Adipose tissue (tissue), 3 donors: Measurements from ENCODE around the gene CUL7. TPM values are rescaled to one million over a fixed set of nuclear protein-coding genes. Genes with fewer than 3 reads are reported as not detected.

Experiments
- H3K27ac ChIP-seq: one replicate; pipeline ENCODE4 v1.5.1; 2013; ENCODE audit warnings: low read depth, low read length
- WGBS, 3 donors: extraction: QIAGEN DNeasy Blood & Tissue Kit; methylation state at CpG; one replicate each; pipeline ENCODE4 v1.1.7; 2013; 5-methylcytosine and 5-hydroxymethylcytosine counted together
- polyA plus RNA-seq, 3 donors: library from polyadenylated mRNA; stranded (reverse); fragments of 200-250 nt; gene quantifications; one replicate each; pipeline ENCODE4 v1.2.3, GENCODE V29; 2013
- donor health status: healthy with polysubstance abuse.
- donor health status: Bipolar disorder and iron deficiency.
- donor health status: healthy.

CUL7 gene
- polyA plus RNA-seq, 3 donors = 8.9 to 9.6 (median 9.3) TPM

DNA sequence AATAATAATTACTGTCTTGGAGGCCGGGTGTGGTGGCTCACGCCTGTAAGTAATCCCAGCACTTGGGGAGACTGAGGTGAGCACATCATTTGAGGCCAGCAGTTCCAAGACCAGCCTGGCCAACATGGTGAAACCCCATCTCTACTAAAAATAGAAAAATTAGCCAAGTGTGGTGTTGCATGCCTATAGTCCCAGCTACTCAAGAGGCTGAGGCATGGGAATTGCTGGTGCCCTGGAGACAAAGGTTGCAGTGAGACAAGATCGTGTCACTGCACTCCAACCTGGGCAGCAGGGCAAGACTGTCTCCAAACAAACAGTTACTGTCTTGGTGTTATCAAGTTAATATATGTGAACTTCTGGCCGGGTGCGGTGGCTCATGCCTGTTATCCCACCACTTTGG lies 27.3 kb downstream of the CUL7 start:
- H3K27ac ChIP-seq = no peak overlapping the region
- WGBS, 3 donors = 89 to 95% (median 91%) methylated on average over 5 of the region's 5 CpGs

DNA sequence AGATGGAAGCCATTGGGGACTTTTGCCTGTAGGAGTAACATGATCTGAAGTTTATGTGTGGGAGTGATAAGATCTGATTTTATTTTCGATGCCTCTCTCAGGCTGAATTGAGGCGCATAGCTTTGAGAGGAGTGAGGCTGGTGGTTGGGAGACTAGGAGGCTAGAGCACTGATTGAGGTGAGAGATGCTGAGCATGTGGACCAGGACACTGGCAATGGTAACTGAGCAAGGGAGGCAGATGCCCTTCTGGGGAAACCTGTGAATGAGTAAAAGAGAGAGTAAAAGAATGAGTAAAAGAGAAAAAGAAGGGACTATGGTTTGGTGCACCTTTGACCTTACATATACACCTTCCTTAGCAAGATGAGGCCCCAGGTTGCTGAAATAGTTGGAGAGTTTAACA lies 29.2 kb downstream of the CUL7 start:
- 79 to 87% (median 86%) methylated on average over 2 of the region's 2 CpGs for WGBS, 3 donors
- H3K27ac ChIP-seq = no peak overlapping the region

DNA sequence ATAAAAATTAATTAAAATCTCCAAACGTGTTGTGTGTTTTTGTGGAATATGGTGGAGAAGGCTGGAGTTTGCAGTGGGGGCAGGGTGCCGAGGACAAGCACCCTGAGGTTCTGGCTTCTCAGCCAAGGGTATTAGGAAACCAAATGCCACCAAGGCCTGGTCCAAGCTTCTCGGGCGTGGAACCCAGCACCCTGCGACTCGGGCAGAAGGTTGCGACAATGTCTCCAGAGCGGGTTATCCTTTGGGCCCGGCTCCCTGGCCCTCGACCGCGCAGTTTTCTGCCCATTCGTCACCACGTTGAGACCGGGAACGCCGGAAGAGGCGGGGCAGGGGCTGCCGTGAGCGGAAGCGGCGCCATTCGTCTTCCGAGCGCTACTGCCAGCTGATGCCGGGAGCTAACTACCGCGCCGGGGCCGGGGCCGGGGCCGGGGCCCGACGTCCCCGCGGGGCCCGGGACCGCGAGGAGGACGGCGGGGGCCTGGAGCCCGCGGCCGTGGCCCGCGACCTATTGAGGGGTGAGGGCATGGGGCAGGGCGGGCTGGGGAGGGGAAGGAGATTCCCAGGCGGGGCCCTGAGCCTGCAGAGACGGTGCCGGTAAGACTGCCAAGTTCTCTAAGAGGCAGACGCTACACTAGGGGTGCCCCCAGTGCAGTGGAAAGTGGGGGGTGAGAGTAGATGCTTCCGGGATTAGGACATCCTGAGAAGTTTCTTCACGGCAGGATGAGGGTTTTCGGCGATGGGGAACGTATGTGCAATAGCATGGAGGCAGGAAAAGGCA lies 32.2 kb downstream of the CUL7 start, which contains the start of gene RRP36:
RRP36 (plus strand) TSS at position 354 of the 778 bp plus-strand sequence; CDS start at position 386, 32 bp downstream.
- peak within 1 kb of the TSS; percentile 48 for H3K27ac ChIP-seq
- 1% methylated on average over 54 to 56 of the region's 56 CpGs for WGBS, 3 donors

DNA sequence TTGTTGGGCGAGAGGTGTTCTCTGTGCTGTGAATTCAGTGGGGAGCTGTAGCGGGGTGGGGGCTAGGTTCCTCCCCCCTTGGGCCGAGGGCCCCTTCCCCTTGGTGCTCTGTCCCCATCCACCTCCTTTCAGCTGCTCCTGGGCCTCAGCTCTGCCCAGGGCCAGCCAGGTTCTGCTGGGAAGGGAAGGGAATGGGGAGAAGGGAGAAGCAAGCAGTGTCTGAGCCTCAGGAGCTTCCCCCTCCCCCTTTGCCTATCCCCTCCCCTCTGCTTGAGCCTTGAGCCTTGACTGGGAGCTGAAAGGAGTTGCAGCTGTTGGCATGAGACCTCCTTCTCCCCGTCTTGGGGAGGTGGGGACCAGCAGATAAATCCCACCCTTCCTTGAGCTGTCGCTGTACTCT lies 32.8 kb downstream of the CUL7 start:
- 53 to 57% (median 56%) methylated on average over 5 of the region's 5 CpGs for WGBS, 3 donors
- H3K27ac ChIP-seq = no peak overlapping the region

DNA sequence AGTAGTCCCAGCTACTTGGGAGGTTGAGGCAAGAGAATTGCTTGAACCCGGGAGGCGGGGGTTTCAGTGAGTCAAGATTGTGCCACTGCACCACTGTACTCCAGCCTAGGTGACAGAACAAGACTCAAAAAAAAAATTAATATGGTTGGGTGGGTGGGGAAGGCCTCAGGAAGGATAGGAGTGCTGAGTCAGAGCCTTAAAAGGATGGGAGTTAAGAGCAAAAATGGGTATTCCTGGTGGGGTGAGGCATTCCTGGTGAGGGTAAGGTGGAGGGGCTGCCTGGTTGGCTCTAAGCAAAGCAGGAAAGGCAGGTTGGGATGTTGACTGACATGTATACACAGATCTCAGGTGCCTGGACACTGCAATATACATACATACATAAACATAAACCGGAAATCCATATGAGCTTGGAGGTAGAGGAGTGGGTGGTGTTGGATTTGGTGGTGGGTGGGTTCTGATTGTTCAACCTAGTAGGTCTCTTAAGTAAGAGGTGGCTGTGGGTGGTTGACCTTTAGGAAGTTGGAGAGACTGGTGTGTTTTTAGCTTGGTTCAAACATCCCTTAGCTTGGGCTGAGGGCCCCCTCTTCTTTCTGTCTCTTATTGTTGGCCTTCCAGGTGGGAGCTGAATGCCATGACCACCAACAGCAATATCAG lies 33.5 kb downstream of the CUL7 start:
- H3K27ac ChIP-seq = no peak overlapping the region
- 94 to 99% (median 96%) methylated on average over 3 of the region's 3 CpGs for WGBS, 3 donors

DNA sequence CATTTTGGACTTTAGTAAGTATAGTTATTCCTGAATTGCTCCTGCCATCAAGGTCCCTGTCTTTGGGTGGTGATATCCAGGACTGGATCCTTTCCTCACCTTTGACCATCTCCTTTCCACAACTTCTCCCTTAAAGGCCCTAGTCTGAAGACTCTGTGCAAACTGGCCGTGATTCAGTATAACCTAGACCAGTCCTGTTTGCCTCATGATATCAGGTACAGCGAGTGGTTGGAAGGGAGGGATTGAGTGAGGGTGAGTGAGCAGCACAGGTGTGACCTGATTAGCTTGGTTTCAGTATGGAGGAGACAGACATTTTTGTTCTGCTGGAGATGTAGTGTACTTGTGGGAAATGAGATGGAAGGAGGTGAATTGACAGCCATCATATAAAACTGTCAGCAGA lies 34.5 kb downstream of the CUL7 start:
- H3K27ac ChIP-seq = no peak overlapping the region
- 83 to 98% (median 96%) methylated on average over 2 of the region's 2 CpGs for WGBS, 3 donors

DNA sequence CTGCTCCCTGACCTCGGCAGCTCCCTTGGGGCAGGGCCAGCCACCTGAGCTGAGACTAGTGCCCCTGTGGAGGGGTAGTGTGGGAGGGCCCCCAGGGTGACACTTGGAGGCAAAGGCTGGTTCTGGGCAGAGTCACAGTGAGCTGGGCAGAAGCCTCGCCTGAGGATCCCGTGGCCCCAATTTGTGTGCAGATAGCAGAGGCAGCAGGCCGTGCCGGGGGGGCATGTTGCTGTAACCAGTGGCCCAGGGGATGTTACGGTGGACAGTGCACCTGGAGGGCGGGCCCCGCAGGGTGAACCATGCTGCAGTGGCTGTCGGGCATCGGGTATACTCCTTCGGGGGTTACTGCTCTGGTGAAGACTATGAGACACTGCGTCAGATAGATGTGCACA lies 36.7 kb downstream of the CUL7 start:
- no peak overlapping the region for H3K27ac ChIP-seq
- WGBS, 3 donors = 86 to 88% (median 87%) methylated on average over 12 of the region's 12 CpGs

DNA sequence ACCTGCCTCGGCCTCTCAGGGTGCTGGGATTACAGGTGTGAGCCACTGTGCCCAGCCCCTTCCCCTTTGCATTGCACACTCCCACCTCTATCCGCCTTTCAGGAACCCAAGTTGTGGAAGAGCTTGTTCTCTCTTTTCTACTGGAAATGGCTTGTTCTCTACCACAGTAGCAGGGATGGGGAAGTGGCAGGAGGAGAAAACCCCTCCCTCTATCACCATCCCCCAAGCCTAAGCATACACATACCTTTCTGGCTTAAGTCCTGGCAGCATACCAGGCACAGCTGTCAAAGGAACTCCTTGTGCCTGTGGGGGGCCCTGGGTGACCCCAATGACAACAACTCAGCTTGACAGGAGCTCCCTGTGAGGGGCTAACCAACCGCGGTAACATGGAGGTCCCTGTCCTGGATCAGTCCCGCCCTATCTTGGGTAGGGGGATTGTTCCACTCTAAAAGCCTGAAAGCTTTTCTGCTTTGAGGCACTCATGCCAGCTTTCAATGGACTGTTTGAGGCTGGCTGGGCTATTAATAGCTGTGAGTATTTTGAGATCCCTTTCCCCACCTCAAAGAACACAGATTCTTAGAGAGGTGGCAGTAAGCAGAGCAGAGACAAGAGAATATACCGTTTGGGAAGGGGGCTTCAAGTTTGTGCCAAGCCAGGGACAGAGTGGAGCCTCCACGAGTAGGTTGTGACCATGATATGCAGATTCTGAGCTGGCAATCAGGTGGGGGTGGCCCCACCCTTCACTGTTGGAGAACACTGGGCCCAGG lies 37.3 kb downstream of the CUL7 start:
- 66 to 78% (median 74%) methylated on average over 7 of the region's 7 CpGs for WGBS, 3 donors
- H3K27ac ChIP-seq = no peak overlapping the region

DNA sequence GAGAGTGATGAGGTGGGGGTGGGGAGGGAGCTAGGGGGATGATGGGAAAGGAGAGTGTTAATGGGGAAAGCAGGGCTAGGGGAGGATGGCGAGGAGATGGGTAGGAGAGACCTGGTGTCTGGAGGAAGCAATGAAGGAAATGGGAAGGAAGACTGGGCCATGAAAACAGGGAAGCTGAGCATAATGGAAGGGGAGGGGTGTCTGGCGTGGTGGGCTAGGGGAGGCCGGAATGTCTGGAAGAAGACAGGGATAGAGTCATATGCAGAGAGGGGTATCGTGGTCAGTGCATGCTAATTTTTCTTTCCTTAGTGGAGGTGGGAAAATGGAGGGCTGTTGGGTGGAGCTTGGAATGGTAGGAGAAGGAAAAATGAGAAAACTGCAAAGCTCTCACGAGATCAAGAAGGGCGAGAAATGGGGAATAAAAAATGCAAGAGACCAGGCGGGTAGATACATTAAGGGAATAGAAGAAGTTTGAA lies 39.2 kb downstream of the CUL7 start:
- WGBS, 3 donors = 0% methylated on average over 7 of the region's 7 CpGs
- no peak overlapping the region for H3K27ac ChIP-seq

DNA sequence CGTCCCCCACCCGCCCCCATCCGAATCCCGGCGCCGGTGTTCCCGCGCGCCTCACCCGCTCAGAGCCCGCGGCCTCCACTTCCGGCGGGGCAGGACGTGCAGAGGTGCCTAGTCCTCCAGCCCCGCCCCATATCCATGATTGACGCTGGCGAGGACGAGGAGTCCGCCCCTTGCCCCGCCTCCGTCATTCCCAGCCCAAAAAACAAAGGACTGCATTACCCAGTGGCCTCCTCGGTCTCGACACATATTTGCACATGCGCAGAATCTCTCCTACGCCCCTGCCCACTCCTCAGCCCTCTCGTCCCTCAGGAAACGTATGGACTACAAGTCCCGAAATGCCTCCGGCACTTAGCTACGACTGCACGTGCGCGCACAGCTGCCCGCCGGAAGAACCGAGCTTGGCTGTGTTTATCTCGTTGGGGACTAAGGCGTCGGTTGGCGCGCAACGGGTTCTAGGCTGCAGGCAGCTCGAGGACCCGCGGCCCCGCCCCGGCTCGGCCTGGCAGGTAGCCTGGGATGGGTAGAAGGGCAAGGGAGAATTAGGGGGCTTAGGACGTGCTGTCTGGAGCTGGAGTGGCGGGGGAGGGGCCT lies 39.7 kb downstream of the CUL7 start, which contains the start of the genes KLHDC3 and MEA1:
KLHDC3 (plus strand) TSS at position 407 of the 591 bp plus-strand sequence. CDS start 2,944 bp downstream, outside the sequence.
MEA1 (minus strand) TSS at position 104 of the 591 bp plus-strand sequence. CDS start 133 bp downstream, outside the sequence.
- no peak within 1 kb of the TSS for H3K27ac ChIP-seq
- WGBS, 3 donors = 0 to 1% (median 1%) methylated on average over 51 of the region's 51 CpGs

DNA sequence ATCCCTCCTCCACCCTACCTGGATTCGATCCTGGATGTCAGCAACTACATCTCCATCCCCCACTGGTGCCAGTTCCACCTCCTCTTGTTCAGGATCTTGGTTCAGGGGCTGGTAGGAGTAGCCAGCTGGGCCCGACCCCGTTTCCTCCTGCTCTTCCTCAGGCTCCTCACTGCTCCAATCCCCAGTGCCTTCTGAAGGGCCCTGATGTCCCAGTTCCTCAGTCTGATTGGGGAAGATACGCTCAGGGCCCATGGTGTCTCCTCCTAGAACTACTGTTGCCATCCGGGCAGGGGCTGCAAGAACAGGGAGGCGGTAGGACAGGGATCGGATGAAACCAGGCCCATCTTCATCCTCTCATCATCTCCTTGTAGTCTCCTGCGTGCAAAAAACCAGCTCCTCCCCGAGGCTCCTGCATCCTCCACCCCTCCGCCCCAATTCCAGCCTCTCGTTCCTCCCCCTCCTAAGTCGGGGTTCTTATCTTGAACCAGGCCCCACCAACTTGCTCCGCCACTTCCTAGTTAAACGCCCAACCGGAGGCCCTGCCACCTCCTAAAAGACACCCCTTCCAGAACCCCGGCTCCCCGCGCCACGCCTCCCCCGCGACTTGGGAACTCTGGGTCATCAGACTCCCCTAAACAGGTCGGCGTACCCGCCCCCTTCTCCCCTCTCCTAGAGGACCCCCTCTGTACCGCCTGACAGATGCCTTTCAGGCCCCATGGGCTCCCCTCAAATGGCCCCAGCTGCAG lies 40.4 kb downstream of the CUL7 start:
- 2 to 4% (median 4%) methylated on average over 25 of the region's 25 CpGs for WGBS, 3 donors
- H3K27ac ChIP-seq = no peak overlapping the region

DNA sequence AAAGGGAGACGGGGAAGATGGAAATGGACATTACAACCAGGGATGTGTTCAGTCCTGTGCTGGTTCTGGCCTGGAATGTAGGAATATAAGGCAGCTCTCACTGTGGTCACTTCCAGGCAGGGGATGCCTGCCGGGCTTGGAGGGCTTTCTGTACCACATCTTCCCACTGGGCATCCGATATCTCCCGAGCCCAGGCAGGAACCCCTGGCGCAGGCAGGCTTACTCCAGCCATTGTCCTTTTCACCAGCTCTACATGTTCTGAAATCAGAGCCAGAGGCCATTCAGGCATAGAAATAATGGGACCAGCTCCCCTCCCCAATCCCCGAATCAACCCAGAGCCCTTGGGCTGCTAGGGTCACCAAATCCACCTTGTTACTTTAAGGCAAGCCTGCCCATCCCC lies 41.3 kb downstream of the CUL7 start:
- 76 to 83% (median 82%) methylated on average over 6 of the region's 6 CpGs for WGBS, 3 donors
- no peak overlapping the region for H3K27ac ChIP-seq

DNA sequence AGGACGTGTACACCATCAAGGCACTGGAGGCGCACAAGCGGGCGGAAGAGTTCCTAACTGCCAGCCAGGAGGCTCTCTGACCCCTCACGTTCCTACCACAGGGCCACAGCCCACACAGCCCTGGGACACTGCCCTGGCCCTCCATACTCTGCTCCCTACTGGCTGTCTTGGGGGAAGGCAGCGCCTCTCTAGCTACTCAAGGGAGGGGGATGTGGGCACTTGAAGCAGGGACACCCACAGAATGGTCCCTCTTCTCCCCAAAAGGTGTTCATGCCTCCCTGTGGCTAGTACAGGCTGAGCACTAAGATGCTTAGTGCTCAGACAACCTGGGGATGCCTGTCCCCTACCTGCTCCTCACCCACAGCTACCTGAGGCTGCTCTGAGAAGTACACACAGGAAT lies 42.4 kb downstream of the CUL7 start:
- WGBS, 3 donors = 78 to 88% (median 82%) methylated on average over 6 of the region's 6 CpGs

DNA sequence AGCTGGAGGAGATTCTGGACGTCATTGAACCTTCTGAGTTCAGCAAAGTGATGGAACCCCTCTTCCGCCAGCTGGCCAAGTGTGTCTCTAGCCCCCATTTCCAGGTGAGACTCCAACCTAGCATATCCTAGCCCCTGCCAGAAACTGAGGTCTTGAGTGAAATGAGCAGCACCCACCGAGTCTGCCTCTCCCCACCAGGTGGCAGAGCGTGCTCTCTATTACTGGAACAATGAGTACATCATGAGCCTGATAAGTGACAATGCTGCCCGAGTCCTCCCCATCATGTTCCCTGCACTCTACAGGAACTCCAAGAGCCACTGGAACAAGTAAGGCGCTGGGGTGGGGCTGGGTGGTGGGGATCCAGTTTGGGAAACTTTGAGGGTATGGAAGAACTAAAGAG lies 44.5 kb downstream of the CUL7 start:
- no peak overlapping the region for H3K27ac ChIP-seq
- 67 to 77% (median 74%) methylated on average over 6 of the region's 6 CpGs for WGBS, 3 donors

More for the DNA sequence above, 42.4 kb downstream of the CUL7 start:
- no peak overlapping the region for H3K27ac ChIP-seq

DNA sequence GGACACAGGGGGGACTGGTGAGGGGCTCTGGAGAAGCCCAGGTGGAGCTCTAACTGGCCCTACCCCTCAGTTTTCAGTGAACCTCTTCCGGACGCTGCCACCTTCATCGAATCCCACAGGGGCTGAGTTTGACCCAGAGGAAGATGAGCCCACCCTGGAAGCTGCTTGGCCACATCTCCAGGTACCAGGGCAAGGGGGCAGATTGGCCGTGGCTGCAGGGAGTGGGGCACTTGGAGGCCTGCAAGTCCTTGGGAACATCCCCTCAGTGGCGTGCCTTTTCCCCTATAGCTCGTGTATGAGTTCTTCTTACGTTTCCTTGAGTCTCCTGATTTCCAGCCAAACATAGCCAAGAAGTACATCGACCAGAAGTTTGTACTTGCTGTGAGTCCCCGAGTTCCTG lies 46.5 kb downstream of the CUL7 start:
- H3K27ac ChIP-seq = no peak overlapping the region
- 89 to 94% (median 91%) methylated on average over 9 of the region's 9 CpGs for WGBS, 3 donors

DNA sequence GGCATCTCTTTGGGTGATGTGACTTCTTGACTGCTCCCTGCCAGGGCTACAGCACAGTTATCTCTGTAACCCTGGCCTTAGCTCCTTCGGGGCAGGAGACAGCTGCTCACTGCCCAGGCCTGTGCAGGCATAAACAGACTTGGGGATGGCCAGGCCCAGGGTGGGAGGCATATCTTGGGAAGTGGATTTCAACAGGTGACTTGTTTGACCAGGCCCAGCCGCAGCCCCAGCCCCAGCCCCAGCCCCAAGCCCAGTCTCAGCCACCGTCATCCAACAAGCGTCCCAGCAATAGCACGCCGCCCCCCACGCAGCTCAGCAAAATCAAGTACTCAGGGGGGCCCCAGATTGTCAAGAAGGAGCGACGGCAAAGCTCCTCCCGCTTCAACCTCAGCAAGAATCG lies 47.4 kb downstream of the CUL7 start:
- WGBS, 3 donors = 96 to 97% (median 96%) methylated on average over 11 of the region's 11 CpGs
- H3K27ac ChIP-seq = no peak overlapping the region

DNA sequence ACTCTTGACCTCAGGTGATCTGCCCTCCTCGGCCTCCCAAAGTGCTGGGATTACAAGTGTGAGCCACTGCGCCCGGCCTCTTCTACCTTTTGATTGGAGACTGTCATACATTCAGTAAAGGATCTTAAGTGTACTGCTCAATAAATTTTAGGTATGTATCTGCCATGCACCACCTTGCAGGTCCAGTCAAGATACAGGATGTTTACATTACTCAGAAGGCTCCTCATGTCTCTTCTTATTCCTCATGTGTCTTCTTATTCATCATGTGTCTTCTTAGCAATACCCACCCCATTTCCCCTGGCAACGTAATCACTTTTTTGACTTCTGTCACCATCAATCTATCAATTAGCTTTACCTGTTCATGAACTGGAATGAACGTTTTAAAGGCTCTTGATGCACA lies 47.8 kb downstream of the CUL7 start:
- WGBS, 3 donors = 88 to 91% (median 89%) methylated on average over 5 of the region's 5 CpGs
- H3K27ac ChIP-seq = no peak overlapping the region

DNA sequence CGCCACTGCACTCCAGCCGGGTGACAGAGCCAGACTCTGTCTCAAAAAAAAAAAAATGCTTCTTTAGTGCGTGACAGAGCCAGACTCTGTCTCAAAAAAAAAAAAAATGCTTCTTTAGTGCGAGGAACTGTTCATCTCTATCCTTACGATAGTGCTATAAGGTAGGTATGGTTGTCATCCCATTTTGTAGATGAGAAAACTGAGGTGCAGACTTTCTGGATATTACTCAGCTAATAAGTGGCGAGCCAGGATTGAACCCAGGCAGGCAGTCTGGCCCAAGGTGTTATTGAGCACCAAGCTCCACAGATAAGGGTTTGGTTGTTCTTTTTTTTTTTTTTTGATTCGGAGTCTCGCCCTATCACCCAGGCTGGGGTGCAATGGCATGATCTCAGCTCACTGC lies 51.8 kb downstream of the CUL7 start:
- no peak overlapping the region for H3K27ac ChIP-seq
- WGBS, 3 donors = 91 to 96% (median 94%) methylated on average over 8 of the region's 8 CpGs
